SK-N-SH treated with all-trans-retinoic acid at 6 μM for 48 hours (cell line): Measurements from ENCODE around the gene TNNC2.

Experiments used
- GLIS3 ChIP-seq: fragments of 250-450 bp; sonication (Bioruptor Pico); IDR thresholded peaks from 2 replicates; pipeline ENCODE4 v1.5.0; 2020; ENCODE audit warnings: mild to moderate bottlenecking, moderate library complexity
- ISL1 ChIP-seq: fragments of 250-450 bp; sonication (Bioruptor Pico); IDR thresholded peaks from 2 replicates; pipeline ENCODE4 v2.1.2; 2022; ENCODE audit warnings: mild to moderate bottlenecking, moderate library complexity
- PPARA ChIP-seq: fragments of 250-450 bp; sonication (Bioruptor Pico); IDR thresholded peaks from 2 replicates; pipeline ENCODE4 v1.5.0; 2020; ENCODE audit warnings: mild to moderate bottlenecking, borderline replicate concordance
- TCF4 ChIP-seq: fragments of 250-450 bp; sonication (Bioruptor Pico); IDR thresholded peaks from 2 replicates; pipeline ENCODE4 v1.8.0; 2021; ENCODE audit warnings: mild to moderate bottlenecking, moderate library complexity, borderline replicate concordance

DNA sequence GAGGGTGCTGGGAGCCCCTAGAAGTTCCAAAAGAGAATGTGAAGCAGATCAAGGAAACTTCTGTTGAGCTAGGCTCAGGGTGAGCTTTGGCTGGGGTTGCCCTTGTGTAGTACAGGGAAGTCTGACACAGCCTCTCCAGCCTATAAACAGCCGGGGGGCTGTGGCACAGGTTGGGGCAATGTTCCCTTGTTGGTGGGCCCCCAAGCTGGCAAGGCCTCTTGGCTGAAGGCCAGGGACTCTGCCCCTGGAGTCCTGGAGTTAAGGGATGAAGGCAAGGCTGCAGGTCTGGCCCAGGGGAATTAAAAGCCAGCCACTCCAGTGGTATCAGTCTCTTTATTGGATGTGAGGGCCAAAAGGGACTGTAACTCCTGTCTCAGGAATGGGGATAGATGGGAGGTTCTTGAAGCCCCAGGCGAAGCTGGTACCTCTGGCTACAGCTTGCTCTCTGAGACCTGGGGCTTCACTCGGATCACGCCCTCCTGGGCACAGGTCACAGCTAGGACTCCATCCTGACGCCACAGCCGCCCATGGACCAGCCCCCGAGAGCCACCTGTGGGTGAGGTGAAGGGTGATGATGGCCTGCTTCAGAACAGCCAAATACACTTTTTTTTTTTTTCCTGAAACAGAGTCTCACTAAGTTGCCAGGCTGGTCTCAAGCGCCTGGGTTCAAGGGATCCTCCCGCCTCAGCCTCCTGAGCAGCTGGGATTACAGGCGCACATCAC, 14.5 kb upstream of the TNNC2 start:
- TF ChIP-seq PPARA (CRISPR knock-in tag) (no peak), TCF4 (CRISPR knock-in tag) (no peak), ISL1 (CRISPR knock-in tag) (no peak), GLIS3 (CRISPR knock-in tag) (no peak)
